HG02870 (cell line): ENCODE measurements around the gene PPFIBP2.
A peak's percentile ranks its signal among the peaks of the same experiment; 100 is the strongest.

Source experiments
- ATAC-seq: cut with Tn5 transposase; IDR thresholded peaks from one replicate; pipeline ENCODE4 v1.9.1; 2021; ENCODE audit warnings: mild to moderate bottlenecking, moderate library complexity; ENCODE audit not compliant: unreplicated experiment

PPFIBP2 gene

DNA sequence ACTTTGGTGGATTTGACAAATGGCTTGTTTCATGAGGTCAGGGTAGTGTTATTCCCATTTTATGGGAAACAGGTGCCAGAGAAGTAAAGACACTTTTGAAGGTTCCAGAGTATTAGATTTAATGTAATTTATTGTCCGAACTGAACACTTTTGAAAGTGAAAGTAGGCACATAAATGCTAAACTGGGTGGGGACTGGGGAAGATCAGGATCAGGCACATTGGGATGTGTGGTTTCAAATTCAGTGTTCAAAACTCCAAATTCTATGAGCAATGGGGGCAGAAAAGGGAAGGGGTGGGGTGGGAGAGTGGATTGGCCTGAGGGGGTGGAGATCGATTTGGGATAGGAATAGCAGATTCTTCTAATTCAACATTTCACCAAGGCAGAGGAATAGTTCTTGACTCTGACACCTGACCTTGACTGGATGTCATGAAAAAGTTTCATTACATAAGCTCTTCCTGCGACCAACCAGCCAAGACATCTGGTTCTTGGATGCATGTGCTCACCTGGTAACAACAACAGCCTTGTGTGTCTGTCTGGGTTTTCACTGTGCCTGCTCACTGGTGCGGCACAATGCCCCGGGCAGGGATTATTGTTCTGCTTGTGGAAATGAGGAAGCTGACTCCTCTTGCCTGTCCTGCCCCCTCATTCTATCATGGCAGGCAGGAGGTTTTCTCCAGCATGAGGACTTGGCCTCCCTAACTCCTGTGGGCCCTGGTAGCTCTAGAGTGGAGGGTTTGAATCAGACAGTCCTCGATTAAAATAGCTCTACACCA lies 10.8 kb downstream of the PPFIBP2 start:
- no peak for ATAC-seq

GRCh38 chr11:7525424-7525823 lies 11.6 kb downstream of the PPFIBP2 start:
- no peak for ATAC-seq

DNA sequence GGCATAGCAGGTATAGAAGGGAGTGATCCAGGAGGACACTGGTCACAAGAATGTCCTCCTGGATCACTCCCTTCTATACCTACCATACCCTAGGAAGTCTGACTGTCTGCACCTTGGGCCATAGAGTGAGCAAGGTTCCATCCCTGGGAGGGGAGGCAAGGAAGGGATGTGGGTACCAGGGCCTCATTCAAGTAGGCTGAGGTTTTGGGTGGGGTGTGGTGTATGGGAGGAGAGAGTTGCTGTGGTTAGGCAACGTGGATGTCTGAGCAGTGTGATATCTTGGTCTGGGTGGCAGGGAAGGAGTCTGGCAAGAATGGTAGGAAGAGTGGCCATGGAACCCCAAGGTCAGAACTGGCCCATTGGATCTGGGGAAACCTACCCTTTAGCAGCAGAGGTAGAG lies 13.2 kb downstream of the PPFIBP2 start:
- ATAC-seq, result no peak

- no peak for ATAC-seq
Observed at GRCh38 chr11:7528514-7529049, 14.8 kb downstream of the PPFIBP2 start.

- no peak for ATAC-seq
Observed at GRCh38 chr11:7530013-7530640, 16.3 kb downstream of the PPFIBP2 start.

DNA sequence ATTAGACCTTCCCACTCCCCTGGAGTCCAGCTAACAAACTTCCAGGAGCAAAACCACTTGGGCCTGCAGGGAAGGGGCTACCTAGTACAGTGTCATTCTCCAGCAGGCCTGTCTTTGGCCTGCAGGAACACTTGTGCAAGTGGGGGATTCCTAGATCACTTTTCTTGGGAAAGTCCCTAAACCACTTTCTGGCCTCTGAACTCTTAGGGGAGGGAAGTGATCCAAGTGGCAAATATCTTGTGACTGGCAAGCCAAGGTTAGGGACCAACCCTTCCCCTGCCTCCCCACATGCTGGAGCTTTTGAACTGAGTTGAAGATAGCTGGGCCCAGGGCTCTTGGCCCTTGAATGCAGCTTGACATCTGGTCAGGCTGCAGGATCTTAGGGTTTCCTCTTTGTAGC lies 17.2 kb downstream of the PPFIBP2 start:
- ATAC-seq, result peak; percentile 28

DNA sequence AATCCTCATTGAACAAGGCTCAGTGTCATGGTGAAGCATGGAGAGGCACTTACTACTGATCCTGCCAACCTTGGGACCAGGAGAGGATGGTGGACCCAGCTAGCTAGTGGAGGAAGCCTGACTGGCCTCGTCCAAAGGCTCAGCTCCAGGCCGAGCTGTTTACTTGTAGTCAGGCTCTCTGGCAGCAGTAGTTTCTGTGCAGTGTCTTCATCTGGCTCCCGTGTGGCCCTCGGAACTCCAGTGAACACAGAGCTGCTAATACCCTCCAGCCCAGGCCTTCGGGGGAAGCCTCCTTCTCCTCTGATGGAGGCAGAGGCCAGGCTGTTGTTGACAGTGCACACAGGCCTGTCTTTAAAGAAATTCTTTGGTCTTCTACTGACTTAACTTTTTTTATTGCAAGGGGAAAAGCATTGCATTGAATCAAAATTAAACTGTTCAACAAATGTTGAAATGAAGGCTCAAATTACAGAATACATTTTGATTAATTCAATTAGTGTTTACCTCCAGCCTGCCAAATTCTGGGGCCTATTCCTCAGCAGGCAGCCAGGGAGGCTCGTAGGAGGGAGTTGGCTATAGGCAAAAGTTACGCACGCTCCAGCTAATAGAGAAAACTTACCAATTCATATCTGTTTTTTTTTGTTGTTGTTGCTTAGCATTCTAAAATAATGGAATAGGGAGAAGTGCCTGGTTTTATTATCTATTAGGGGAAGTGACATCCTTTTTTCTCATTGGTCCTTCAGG lies 18.8 kb downstream of the PPFIBP2 start:
- no peak for ATAC-seq

- ATAC-seq, result peak; percentile 17
Observed at GRCh38 chr11:7533199-7534041, 19.6 kb downstream of the PPFIBP2 start.

DNA sequence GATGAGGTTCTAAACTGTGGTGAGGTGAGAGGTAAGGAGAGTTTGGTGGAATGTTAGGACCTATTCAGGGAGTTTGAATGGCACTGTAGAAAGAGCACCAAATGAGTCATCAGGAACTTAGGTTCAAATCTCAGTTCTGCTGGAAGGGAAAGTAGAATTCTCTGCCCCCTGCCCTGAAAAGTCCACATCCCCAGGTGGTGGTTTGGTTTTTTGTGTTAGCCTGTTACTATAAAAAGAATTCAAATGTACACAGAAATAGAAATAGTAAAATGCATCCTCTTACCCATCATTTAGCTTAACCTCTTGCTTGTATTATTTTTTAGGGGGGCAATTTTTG lies 20.2 kb downstream of the PPFIBP2 start:
- peak; percentile 53 for ATAC-seq

DNA sequence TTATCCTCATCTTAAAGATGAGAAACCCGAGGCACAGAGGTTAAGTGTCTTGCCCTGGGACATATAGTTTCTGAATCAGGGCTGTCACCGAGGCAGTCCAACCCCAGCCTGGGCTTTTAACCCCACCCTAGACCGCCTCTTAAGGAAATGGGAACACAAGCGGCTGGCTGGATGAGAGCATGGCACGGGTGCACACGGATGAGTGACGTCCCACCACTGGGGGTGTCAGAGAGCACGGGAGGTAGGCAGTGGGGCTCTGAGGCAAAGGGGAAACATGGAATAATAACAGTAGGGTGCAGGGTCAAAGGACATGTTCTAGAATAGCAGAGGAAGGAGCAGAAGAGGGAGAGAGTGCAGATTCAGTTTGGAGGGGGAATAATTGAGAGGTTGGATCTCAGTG lies 22.3 kb downstream of the PPFIBP2 start:
- no peak for ATAC-seq

- ATAC-seq, result no peak
Observed at GRCh38 chr11:7537265-7537664, 23.5 kb downstream of the PPFIBP2 start.

GRCh38 chr11:7538031-7538430 lies 24.2 kb downstream of the PPFIBP2 start:
- ATAC-seq, result no peak

- ATAC-seq, result no peak
Observed at GRCh38 chr11:7538466-7539454, 25.0 kb downstream of the PPFIBP2 start.

DNA sequence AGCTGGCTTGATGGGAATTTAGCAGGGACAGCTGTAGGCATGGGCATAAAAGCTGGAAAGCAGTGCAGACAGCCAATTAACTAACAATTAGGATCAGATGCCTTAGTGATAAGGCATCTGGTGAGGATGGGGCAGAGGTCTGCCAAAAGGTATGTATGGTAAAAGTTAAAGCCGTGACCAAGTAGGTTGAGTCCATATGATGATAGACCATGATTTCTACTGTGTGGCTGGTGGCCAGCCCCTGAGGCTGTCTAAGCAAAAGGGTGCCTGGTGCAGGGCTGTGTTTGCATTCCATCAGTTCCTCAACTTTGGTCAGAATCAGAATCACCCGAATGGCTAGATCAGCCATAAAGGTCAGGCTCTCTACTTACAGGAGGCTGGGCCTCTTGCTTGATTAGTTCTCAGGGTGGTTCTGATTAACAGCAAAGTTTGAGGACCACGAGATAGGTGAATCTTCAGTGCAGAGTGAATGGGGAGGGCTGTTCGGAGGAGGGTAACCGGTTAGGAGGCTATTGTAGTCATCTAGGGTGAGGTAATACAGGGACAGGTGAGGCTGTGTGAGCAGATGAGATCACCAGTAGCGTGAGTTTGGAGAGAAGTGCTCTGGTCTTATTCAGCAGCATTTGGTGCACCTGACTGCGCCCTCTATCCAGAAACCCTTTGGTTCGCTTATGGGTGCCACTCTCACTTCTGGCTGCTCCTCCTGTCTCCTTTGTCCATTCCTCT lies 27.2 kb downstream of the PPFIBP2 start:
- no peak for ATAC-seq

DNA sequence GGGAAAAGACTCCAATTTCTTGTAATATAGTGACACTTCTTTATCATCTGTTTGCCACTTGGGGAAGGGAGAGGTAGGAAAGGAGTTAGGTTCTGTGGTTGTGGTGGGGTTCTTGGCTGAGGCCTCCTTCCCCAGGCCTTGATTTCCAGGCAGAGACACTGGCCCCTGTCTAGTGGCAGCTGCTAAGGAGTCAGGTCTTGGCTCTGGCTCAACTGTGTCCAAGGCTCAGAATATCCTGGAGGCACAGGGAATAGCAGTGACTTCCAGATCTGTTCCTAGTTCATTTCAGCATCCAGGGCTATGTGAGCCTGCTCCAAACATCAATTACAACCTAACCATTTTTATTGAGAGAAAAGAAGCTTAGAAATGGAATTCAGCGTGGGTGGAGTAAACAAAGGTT lies 29.5 kb downstream of the PPFIBP2 start:
- no peak for ATAC-seq

- ATAC-seq, result no peak
Observed at GRCh38 chr11:7544021-7544420, 30.2 kb downstream of the PPFIBP2 start.

DNA sequence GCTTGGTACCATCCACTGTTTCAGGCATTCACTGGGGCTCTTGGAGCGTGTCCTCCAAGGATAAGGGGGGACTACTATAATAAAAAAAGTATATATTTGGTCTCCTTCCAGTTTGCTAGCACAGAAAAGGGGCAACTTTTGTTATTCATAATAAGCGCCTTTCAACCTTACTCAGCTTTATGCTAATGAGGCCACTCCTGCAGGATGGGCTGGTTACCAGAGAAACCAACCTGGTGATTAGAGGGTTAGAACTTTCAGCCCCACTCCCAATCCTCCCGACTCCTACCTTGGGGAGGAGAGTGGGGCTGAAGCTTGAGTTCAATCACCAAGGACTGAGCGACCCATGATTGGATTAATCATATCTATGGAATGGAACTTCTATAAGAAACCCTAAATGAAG lies 31.8 kb downstream of the PPFIBP2 start:
- ATAC-seq, result no peak

GRCh38 chr11:7546324-7546791 lies 32.6 kb downstream of the PPFIBP2 start:
- no peak for ATAC-seq

GRCh38 chr11:7547687-7548086 lies 33.9 kb downstream of the PPFIBP2 start:
- ATAC-seq, result no peak
